Head of caudate nucleus (tissue), 42 donors: ENCODE results near the gene INHBB.

Experiments
- DNase-seq, 42 donors: peaks; one replicate each; pipeline versions ENCODE4 v3.0.0 to v3.0.0-alpha.2; 2020 to 2021; ENCODE audit warnings: mixed read lengths in 7 of 42
- intact Hi-C: fragments of 100-400 bp; cut with DNase I; formaldehyde crosslinking; loops from one replicate; pipeline ENCODE4 v1.15.0; 2022

Gene INHBB

DNA sequence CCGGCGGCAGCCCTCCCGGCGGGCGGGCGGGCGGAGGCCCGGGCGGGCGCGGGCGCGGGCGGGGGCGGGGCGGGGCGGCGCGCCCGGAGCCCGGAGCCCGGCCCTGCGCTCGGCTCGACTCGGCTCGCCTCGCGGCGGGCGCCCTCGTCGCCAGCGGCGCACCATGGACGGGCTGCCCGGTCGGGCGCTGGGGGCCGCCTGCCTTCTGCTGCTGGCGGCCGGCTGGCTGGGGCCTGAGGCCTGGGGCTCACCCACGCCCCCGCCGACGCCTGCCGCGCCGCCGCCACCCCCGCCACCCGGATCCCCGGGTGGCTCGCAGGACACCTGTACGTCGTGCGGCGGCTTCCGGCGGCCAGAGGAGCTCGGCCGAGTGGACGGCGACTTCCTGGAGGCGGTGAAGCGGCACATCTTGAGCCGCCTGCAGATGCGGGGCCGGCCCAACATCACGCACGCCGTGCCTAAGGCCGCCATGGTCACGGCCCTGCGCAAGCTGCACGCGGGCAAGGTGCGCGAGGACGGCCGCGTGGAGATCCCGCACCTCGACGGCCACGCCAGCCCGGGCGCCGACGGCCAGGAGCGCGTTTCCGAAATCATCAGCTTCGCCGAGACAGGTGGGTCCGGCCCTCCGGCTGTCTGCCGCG is at the start of gene INHBB:
INHBB (plus strand) TSS at position 111 of the 641 bp plus-strand sequence; CDS start at position 164, 53 bp downstream.
- DNase-seq = no peak
- intact Hi-C loops = loop anchor here (10.0 kb wide), 1 partner anchor 169 kb away; no protein-coding TSS in a partner anchor

DNA sequence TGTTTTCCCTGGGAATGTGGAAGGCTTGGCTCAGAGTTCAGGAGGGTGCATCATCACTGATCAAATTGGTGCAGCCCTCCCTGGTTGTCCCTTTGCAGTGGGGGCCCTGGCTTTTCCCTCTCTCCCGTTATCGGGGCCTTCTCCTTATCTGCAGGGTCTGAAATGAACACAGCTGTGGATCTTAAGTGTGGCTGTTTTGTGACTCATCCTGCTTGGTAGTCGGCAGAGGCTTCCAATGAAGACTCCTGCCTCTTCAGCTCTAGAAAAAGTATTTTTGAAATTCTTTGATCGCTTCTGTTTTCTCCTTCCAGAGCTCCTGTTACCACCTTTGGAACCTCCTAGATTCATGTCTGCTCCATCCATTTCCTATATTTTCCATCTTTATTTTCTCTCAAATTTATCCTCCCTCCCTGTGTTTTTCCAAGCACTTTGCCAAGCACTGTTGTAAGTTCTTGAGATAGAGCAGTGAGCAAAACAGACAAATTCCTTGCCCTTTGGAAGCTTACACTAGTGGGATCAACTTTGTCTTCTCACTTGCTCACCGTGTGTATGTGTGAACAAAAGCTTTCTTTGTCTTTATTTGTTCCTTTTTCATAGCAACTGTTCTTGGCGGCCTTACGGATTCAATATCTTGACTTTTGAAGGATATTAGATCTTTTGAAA is 47.6 kb upstream of the INHBB start:
- intact Hi-C loops = no loop called here
- DNase-seq = no peak

DNA sequence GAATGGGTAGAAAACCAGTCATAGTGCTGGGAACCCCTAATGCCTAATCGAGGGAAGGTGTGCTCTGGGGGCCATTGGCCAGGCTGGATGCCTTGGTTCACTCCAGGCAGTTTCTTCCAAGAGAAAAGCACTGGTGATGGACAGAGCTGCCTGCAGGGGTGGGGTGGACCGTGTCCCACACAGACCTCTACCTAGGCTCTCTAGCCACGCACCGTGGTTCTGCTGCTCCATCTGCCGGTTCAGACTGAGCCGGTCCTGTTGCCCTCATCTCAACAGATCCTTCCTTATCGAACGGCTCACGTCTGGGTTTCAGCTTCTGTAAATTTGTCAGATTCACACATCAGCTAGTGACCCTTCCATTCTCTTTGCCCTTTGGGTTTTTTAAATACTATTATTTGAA is 46.9 kb upstream of the INHBB start:
- intact Hi-C loops = no loop called here
- no peak for DNase-seq

DNA sequence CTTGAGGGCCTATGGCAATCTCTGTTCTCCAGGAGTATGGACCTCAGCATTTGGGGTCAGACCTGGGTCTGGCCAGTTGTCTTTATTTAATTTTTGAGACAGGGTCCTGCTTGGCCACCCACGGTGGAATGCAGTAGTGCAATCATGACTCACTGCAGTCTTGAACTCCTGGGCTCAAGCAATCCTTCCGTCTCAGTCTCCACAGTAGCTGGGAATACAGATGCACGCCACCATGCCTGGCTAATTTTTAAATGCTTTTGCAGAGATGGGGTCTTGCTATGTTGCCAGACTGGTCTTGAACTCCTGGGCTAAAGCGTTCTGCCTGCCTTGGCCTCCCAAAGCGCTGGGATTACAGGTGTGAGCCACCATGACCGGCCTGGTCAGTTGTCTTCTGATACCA is 46.4 kb upstream of the INHBB start:
- intact Hi-C loops = no loop called here
- DNase-seq = no peak

DNA sequence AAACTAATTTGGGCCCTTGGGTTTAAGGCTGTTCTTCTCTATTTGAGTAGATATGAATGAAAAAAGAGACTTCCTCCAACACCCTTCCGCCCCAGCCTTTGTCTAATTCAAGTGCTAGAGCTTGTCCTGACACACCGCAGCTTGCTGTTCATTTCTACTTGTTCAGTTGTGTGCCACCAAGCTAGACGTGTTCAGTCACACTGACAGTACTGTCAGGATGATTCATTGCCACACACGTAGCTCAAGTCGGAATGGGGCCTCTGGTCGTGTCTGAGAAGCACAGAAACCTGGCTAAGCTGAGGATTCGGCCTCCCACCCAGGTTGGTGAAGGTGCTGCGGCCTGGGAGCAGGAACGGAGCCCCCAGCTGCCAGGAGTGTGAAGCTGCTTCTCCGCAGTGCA is 45.6 kb upstream of the INHBB start:
- DNase-seq = no peak
- intact Hi-C loops = no loop called here

DNA sequence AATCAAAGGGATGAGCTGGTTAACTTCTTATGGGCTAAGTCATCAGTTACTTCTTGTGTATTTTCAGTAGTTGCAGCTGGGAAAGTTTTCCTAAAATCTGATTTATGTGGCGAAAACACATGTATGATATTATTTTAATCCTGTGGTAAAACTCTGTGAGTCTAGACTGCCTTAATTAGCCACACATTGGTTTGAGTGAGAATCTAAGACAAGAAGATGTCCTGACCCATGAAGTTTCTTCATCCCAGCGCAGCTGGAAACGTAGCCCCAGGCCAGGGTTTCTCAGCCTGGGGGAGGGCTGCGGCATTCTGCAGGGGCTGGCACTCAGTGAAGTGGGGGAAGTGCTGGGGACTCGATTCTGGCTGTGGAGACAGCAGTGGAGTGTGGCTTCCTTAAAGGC is 44.7 kb upstream of the INHBB start:
- intact Hi-C loops = no loop called here
- DNase-seq = no peak

DNA sequence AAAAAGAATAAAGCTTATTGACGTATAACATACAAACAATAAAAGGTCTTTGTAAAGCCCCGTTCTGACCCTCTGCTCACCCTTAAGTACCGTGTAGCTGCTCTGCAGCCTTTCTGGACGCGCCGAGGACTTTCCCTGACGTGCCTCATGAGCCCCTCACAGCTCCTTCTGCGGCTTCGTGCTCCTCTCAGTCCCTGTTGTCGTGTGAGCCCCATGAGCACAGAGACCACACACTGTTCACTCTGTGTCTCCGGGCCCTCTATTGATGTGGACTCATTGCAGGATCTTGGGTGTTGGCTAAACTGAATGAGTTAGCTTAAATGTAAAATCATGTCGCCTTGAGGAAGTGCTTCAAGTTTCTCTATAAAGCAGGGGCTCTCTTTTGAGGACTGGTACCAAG is 43.6 kb upstream of the INHBB start:
- intact Hi-C loops = no loop called here
- no peak for DNase-seq

DNA sequence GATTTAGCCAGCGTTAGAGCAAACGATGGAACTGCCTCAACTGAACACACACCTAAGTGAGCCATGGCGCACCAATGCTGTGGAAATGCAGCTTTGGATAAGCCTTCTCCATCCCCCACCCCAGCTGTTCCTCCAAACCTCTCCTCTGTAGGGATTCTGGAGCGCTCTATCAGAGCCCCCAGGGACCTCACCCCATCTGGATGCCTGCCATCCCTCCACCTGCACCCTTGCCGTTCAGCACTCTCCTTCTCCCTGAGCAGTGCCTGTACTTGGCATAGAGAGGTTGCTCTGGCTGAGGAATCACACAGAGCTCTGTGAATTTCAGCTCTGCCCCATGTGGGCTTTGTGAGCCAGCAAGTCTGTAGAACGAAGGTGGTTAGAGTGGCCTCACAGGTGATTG is 42.8 kb upstream of the INHBB start:
- no peak for DNase-seq
- intact Hi-C loops = no loop called here

DNA sequence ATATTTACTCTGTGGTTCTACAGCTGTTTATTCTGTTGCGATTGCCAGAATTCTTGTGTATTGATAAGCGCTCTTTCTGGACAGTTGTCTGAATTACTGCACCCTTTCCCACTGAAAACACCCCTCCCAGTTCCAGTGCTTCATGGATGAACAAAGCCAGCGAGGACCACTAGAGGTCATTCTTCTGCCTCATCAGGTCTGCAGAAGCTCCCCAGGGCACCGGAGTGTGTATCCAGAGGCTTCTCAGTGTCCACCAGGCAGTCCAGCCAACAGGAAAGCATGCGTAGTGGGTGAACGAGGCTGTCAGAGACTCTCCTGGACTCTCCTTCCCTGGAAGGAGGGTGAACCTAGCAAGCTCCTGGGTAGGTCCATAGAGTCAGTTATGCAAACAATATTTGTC is 40.6 kb upstream of the INHBB start:
- peak in 11 of 42 donors; percentile 12 to 57 (median 34) for DNase-seq
- intact Hi-C loops = no loop called here

DNA sequence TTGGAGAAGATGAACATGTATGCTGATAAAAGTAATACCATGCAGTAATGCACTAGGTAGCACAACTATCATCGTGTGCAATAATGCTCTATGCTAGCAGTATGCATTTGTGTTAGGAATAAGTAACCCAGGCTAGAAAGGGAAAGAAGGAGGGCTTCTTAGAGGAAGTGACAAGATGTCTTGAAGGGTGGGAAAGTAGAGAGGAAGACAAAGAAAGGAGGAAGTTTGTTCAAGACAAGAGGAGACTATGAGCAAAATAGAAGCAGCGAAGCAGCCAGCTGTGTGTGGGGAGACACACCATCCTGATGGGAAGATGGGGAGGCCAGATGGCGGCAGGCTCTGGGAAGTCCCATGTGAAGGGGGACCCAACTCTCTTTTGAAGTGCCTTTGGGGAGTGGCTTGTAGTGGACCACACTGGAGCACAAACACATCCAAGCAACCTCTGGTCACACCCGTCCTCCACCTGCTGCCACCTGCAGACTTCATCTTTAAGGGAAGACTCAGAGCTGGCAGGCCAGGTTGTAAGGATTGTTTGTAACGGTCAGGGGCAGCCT is 39.9 kb upstream of the INHBB start:
- no peak for DNase-seq

DNA sequence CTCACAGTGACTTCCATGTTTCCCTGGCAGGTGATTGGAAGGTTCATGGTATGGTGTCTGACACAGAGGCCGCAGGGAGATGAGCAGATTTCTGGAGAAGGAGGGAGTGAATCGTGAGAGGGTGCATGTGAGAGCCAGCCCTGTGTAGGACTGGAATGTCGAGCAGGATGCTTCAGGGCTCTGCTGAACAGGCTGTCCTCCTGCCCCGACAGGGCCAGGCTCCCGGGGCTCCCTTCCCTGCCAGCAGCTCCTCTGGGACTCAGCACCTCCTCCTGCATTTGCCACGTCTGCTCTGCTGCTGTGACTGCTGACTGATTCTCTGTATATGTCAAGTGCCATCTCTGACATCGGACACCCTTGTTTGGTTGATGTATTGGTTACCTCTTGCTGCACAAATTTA is 38.5 kb upstream of the INHBB start:
- intact Hi-C loops = no loop called here
- peak in 2 of 42 donors; percentile 8 to 29 for DNase-seq

More for the DNA sequence above, 39.9 kb upstream of the INHBB start:
- intact Hi-C loops = no loop called here

DNA sequence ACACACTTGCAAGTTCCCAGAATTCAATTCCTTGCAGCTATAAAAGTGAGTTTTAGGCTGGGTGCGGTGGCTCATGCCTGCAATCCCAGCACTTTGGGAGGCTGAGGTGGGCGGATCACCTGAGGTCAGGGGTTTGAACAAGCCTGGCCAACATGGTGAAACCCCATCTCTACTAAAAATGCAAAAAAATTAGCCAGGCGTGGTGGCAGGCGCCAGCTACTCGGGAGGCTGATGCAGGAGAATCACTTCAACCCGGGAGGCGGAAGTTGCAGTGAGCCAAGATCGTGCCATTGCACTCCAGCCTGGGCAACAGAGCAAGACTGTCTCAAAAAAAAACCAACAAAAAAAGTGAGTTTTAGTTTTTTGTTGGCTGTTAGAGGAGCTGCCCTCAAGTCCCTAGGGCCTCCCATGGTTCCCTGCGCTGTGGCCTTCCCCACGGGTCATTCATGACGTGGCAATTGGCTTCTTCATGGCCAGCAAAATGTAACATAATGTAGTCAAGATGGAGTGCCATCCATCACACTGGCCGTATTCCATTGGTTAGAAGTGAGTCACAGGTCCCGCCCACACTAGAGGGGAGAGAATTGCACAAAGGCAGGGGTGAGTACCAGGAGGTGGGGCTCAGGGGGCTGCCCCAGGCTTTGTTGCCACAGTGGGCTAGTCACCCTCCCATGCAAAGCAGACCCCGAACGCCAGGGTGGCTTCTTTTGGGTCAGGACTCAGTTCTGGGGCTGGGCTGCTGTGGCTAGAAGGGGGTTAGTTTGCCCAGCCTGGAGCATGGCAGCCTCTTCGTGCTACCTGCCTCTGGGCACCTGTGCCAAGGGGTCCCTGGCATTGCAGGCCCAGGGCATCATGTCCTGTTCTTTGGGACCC is 37.7 kb upstream of the INHBB start:
- intact Hi-C loops = no loop called here
- peak in 1 of 42 donors; percentile 31 for DNase-seq

DNA sequence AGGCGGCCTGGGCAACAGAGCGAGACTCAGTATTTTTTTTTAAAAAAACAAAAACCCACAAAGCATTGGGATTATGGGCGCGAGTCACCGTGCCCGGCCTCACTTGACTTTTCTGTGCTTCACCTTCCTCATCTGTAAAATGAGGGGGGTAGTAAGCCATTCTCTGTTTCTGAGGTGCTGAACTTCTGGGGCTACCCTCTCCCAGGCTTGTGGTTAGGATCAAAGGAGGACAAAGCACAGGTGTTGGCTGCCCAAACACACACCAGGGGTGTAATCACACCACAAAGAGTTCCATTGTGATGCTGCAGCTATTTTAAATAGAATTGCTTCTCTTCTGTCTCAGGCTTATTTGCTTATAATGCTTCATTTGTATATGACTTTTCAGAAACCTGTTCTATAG is 35.8 kb upstream of the INHBB start:
- DNase-seq = no peak
- intact Hi-C loops = loop anchor here (10.0 kb wide), 2 partner anchors 85 to 205 kb away; partner anchors contain the start of gene TMEM185B

DNA sequence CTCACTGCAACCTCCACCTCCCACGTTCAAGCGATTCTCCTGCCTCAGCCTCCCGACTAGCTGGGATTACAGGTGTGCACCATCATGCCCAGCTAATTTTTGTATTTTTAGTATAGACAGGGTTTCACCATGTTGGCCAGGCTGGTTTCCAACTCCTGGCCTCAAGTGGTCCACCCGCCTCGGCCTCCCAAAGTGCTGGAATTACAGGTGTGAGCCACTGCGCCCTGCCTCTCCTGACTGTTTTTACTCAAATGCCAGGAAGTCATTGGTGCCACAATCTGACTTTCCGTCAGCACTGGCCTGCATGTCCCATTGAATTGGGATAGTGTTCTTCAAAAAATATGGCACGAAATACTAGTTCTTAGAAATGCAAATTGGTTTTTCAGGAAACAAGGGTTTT is 35.1 kb upstream of the INHBB start:
- peak in 2 of 42 donors; percentile 29 to 31 for DNase-seq
- intact Hi-C loops = loop anchor here (10.0 kb wide), 2 partner anchors 86 to 206 kb away; partner anchors contain the start of gene TMEM185B

DNA sequence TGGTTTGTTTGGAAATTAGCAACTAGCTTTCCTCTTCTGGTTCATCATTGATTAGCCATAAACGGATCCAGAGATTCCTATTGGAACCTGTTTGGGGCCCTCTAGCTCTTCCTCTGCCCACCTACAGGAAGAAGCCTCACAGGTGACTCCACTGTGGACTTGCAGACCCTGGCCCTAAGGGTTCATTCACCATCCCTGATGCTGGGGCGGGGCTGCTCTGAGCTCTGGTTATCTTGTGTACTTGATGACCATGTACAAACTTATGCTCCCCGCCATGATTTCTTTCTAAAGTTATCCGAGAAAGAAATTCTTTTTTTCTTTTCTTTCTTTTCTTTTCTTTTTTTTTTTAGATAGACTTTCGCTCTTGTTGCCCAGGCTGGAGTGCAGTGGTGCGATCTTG is 33.9 kb upstream of the INHBB start:
- intact Hi-C loops = loop anchor here (10.0 kb wide), 2 partner anchors 87 to 207 kb away; partner anchors contain the start of gene TMEM185B
- peak in 1 of 42 donors; percentile 32 for DNase-seq

DNA sequence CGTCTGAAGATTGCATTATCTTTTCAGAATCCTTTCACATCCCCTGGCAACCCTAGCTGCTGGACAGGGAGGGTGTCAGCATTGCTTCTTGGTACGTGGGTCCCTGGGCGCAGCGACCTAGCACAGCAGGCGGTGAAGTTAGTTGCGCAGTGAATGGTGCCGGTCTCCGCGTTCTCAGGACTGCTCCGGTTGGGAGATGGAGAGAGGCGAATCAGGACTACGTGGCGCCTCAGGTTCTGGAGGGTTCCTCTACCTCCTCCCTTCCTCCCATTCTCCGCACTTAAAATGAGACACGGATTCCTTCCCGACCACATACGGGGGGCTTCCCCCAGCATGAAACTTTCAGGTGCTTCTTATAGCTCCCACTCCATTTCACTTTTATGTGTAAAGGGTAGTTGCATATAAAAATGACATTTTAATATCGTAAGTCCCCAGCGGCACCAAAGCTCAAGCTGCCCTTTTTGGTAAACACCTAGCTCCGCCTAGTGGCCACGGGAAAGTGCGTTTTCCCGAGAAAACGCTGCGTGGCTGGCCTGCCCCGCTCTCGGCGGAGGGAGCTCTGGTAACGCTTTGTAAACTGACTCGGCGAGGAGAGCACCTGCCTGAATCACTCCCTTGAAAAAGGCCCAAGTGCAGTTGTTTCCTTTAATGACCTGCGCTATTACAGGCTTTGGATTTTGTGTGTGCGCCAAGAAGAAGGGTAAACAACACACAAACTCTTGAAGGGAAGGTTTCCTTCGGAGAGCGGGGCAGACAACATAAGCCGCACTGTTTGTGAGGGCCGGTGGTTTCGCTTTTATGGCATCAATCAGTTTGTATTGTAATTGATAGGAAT is 32.9 kb upstream of the INHBB start:
- intact Hi-C loops = loop anchor here (10.0 kb wide), 2 partner anchors 88 to 208 kb away; partner anchors contain the start of gene TMEM185B

DNA sequence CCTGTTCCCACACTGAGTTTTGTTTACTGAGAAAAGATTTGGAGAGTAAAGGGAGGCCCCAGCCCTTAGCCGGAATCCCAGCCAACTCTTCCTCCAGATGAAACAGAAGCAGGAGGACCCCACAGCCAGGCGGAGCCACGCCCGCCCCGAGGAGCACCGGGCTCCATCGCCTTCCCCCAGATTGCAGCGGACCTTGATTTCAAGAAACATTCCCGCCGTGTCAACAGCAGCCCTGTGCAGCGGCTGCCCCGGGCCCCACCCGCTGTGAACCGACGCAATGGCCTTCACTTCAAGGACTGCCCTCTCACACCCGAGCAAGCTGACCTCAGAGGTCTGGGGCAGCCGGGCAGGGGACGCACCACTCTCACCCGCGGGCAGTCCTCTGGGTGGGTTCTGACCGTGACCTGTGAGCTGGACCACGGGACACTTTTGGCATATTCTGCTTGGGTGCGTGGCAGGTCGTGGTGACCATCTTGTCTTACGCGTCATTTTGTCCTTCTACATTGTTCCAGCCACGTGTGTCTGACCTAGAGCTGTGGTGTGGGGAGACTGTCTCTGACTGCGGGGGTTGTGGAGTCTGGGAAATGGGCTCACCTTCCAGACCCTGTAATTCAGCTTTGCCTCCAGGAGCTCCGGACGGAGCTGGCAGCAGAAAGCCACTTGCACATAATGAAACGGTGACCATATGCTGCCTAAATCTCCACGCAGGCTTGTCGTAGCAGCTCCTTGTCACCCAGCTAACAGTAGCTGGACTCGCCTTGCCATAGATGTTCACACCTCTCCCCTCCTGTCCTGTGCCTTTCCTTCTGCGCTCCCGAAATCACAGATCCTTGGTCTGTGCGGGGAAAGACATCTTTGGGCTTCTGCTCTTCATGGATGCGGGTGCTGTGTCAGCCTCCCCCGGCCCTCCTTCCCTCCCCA is 32.0 kb upstream of the INHBB start:
- DNase-seq = peak in 2 of 42 donors; percentile 7 to 18
- intact Hi-C loops = loop anchor here (10.0 kb wide), 2 partner anchors 89 to 209 kb away; partner anchors contain the start of gene TMEM185B

More for the DNA sequence above, 32.9 kb upstream of the INHBB start:
- peak; percentile 65 to 93 (median 86) for DNase-seq
